Measurements from ENCODE around the gene BIRC6.

- TF ChIP-seq CTCF (conservative IDR thresholded peaks at IDR 0.05; ENCODE audit: low read length) (no peak), EZH2phosphoT487 (IDR thresholded peaks at IDR 0.05; ENCODE audit: borderline replicate concordance, low read depth, low read length) (no peak)
Measured at GRCh38 chr2:32572737-32573136, 215.9 kb downstream of the BIRC6 start.
